ENCODE data around the gene CLP1.
A peak's percentile ranks its signal among the peaks of the same experiment; 100 is the strongest.
"Not testable (repeated sequence)": the region's sequence is repeated elsewhere in the genome, so short reads cannot be mapped to it uniquely, and the experiment has no call there.

The CLP1 gene

GRCh38 chr11:57651408-57651807 is 6.2 kb upstream of the CLP1 start:
- no peak overlapping the region for H3K9ac ChIP-seq (ENCODE audit: low read length)
- no peak overlapping the region for H2BK120ac ChIP-seq (ENCODE audit: low read depth, low read length)
- DNase-seq = no peak
- H4K5ac ChIP-seq (ENCODE audit: low read length) = no peak overlapping the region
- no peak overlapping the region for H4K8ac ChIP-seq (ENCODE audit: low read depth, low read length)
- H3K4me3 ChIP-seq (ENCODE audit: low read length) = no peak overlapping the region
- H3K27ac ChIP-seq (ENCODE audit: low read depth, low read length) = no peak overlapping the region
- H3K79me1 ChIP-seq (ENCODE audit: low read length) = no peaks in the 10 kb centered on the region
- no CpG with 5 or more reads among the region's 7 CpGs for WGBS (ENCODE audit: extremely low coverage, insufficient coverage, low lambda C conversion rate)
- H3K18ac ChIP-seq (ENCODE audit: low read length) = no peak overlapping the region
- no peak overlapping the region for H3K23ac ChIP-seq (ENCODE audit: low read length)
- H3K56ac ChIP-seq (ENCODE audit: low read length) = no peak overlapping the region
- H3K27me3 ChIP-seq (ENCODE audit: insufficient read depth, low read length, poor library complexity) = no peaks in the 10 kb centered on the region
- no peaks in the 10 kb centered on the region for H3K36me3 ChIP-seq (ENCODE audit: control insufficient read depth, insufficient read depth, low read length)
- H3K4ac ChIP-seq (ENCODE audit: low read depth, low read length) = no peak overlapping the region
- H3K79me2 ChIP-seq (ENCODE audit: control insufficient read depth, insufficient read depth, low read length) = no peaks in the 10 kb centered on the region
- H2AK5ac ChIP-seq (ENCODE audit: low read length) = no peak overlapping the region
- peaks cover 14% of the 10 kb centered on the region for H3K4me1 ChIP-seq (ENCODE audit: control insufficient read depth, low read depth, low read length)
- no peak overlapping the region for H3K4me2 ChIP-seq (ENCODE audit: low read length)
- no peak overlapping the region for H2BK5ac ChIP-seq (ENCODE audit: low read length)
- no peak overlapping the region for H2BK15ac ChIP-seq (replicated peaks; ENCODE audit: low read depth)

GRCh38 chr11:57652230-57652629 is 5.3 kb upstream of the CLP1 start:
- not testable (repeated sequence) for H2BK15ac ChIP-seq (replicated peaks; ENCODE audit: low read depth); DNase-seq
- WGBS (ENCODE audit: extremely low coverage, insufficient coverage, low lambda C conversion rate) = no CpG with 5 or more reads among the region's 14 CpGs

GRCh38 chr11:57652662-57653061 is 4.9 kb upstream of the CLP1 start:
- no peak overlapping the region for H3K9ac ChIP-seq (ENCODE audit: low read length)
- no peak overlapping the region for H2BK15ac ChIP-seq (replicated peaks; ENCODE audit: low read depth)
- H3K4me2 ChIP-seq (ENCODE audit: low read length) = no peak overlapping the region
- no peak for DNase-seq
- WGBS (ENCODE audit: extremely low coverage, insufficient coverage, low lambda C conversion rate) = no CpG with 5 or more reads among the region's 3 CpGs
- H3K79me1 ChIP-seq (ENCODE audit: low read length) = peaks cover under 1% of the 10 kb centered on the region
- no peak overlapping the region for H3K23ac ChIP-seq (ENCODE audit: low read length)
- no peak overlapping the region for H4K5ac ChIP-seq (ENCODE audit: low read length)
- no peak overlapping the region for H3K27ac ChIP-seq (ENCODE audit: low read depth, low read length)
- no peak overlapping the region for H3K4me3 ChIP-seq (ENCODE audit: low read length)
- H2AK5ac ChIP-seq (ENCODE audit: low read length) = no peak overlapping the region
- no peak overlapping the region for H4K8ac ChIP-seq (ENCODE audit: low read depth, low read length)
- H2BK5ac ChIP-seq (ENCODE audit: low read length) = no peak overlapping the region
- no peak overlapping the region for H3K18ac ChIP-seq (ENCODE audit: low read length)
- H3K4ac ChIP-seq (ENCODE audit: low read depth, low read length) = no peak overlapping the region
- H3K4me1 ChIP-seq (ENCODE audit: control insufficient read depth, low read depth, low read length) = peaks cover 14% of the 10 kb centered on the region
- no peaks in the 10 kb centered on the region for H3K36me3 ChIP-seq (ENCODE audit: control insufficient read depth, insufficient read depth, low read length)
- no peak overlapping the region for H2BK120ac ChIP-seq (ENCODE audit: low read depth, low read length)
- no peak overlapping the region for H3K56ac ChIP-seq (ENCODE audit: low read length)
- H3K79me2 ChIP-seq (ENCODE audit: control insufficient read depth, insufficient read depth, low read length) = peaks cover under 1% of the 10 kb centered on the region
- no peaks in the 10 kb centered on the region for H3K27me3 ChIP-seq (ENCODE audit: insufficient read depth, low read length, poor library complexity)

More at GRCh38 chr11:57652230-57652629, 5.3 kb upstream of the CLP1 start:
- not testable (repeated sequence) for H3K9ac ChIP-seq (ENCODE audit: low read length); H3K36me3 ChIP-seq (ENCODE audit: control insufficient read depth, insufficient read depth, low read length); H3K27me3 ChIP-seq (ENCODE audit: insufficient read depth, low read length, poor library complexity); H3K18ac ChIP-seq (ENCODE audit: low read length); H4K5ac ChIP-seq (ENCODE audit: low read length); H4K8ac ChIP-seq (ENCODE audit: low read depth, low read length); H3K23ac ChIP-seq (ENCODE audit: low read length); H3K56ac ChIP-seq (ENCODE audit: low read length); H3K4me2 ChIP-seq (ENCODE audit: low read length); H3K4me3 ChIP-seq (ENCODE audit: low read length); H2BK120ac ChIP-seq (ENCODE audit: low read depth, low read length); H2AK5ac ChIP-seq (ENCODE audit: low read length); H2BK5ac ChIP-seq (ENCODE audit: low read length); H3K79me1 ChIP-seq (ENCODE audit: low read length); H3K4ac ChIP-seq (ENCODE audit: low read depth, low read length); H3K79me2 ChIP-seq (ENCODE audit: control insufficient read depth, insufficient read depth, low read length); H3K27ac ChIP-seq (ENCODE audit: low read depth, low read length)
- H3K4me1 ChIP-seq (ENCODE audit: control insufficient read depth, low read depth, low read length) = peaks cover 14% of the 10 kb centered on the region

DNA sequence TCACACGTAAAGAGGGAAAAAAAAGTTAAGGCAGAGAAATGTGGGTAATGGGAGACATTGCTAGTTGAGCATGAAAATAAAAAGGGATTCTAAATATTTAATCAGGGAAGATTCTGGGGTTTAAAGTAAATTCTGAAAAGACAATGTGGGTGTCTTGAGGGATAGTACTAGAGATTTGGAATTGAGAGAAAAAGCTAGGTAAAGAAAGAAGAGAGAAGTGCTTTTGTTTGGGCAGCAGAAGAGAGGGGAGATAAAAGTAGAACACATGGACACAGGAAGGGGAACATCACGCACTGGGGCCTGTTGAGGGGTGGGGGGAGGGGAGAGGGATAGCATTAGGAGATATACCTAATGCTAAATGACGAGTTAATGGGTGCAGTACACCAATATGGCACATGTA is 4.4 kb upstream of the CLP1 start:
- H3K27me3 ChIP-seq (ENCODE audit: insufficient read depth, low read length, poor library complexity) = no peaks in the 10 kb centered on the region
- H3K27ac ChIP-seq (ENCODE audit: low read depth, low read length) = no peak overlapping the region
- no peak overlapping the region for H3K4me2 ChIP-seq (ENCODE audit: low read length)
- peaks cover 5% of the 10 kb centered on the region for H3K79me1 ChIP-seq (ENCODE audit: low read length)
- H3K4ac ChIP-seq (ENCODE audit: low read depth, low read length) = no peak overlapping the region
- no peak overlapping the region for H3K4me3 ChIP-seq (ENCODE audit: low read length)
- no peak overlapping the region for H3K18ac ChIP-seq (ENCODE audit: low read length)
- H2BK15ac ChIP-seq (replicated peaks; ENCODE audit: low read depth) = no peak overlapping the region
- H3K36me3 ChIP-seq (ENCODE audit: control insufficient read depth, insufficient read depth, low read length) = no peaks in the 10 kb centered on the region
- no peak overlapping the region for H2AK5ac ChIP-seq (ENCODE audit: low read length)
- no peak overlapping the region for H2BK120ac ChIP-seq (ENCODE audit: low read depth, low read length)
- H3K9ac ChIP-seq (ENCODE audit: low read length) = no peak overlapping the region
- no peak overlapping the region for H3K23ac ChIP-seq (ENCODE audit: low read length)
- H4K5ac ChIP-seq (ENCODE audit: low read length) = no peak overlapping the region
- H2BK5ac ChIP-seq (ENCODE audit: low read length) = no peak overlapping the region
- no peak for DNase-seq
- no CpG with 5 or more reads among the region's 3 CpGs for WGBS (ENCODE audit: extremely low coverage, insufficient coverage, low lambda C conversion rate)
- peaks cover 5% of the 10 kb centered on the region for H3K79me2 ChIP-seq (ENCODE audit: control insufficient read depth, insufficient read depth, low read length)
- H3K4me1 ChIP-seq (ENCODE audit: control insufficient read depth, low read depth, low read length) = peaks cover 11% of the 10 kb centered on the region
- no peak overlapping the region for H4K8ac ChIP-seq (ENCODE audit: low read depth, low read length)
- H3K56ac ChIP-seq (ENCODE audit: low read length) = no peak overlapping the region

- H3K18ac ChIP-seq (ENCODE audit: low read length) = no peak overlapping the region
Measured at GRCh38 chr11:57656885-57657193, 723 bp upstream of the CLP1 start.

GRCh38 chr11:57658023-57658361 is 430 bp downstream of the CLP1 start:
- Histone ChIP-seq H3K56ac (ENCODE audit: low read length) (peak overlapping the region; percentile 89), H3K27ac (ENCODE audit: low read depth, low read length) (no peak overlapping the region), H2AK5ac (ENCODE audit: low read length) (no peak overlapping the region), H3K79me1 (ENCODE audit: low read length) (peaks cover 12% of the 10 kb centered on the region), H4K8ac (ENCODE audit: low read depth, low read length) (no peak overlapping the region), H3K4ac (ENCODE audit: low read depth, low read length) (no peak overlapping the region), H3K4me2 (ENCODE audit: low read length) (peak overlapping the region; percentile 99), H4K5ac (ENCODE audit: low read length) (no peak overlapping the region), H3K79me2 (ENCODE audit: control insufficient read depth, insufficient read depth, low read length) (peaks cover 14% of the 10 kb centered on the region), H2BK15ac (replicated peaks; ENCODE audit: low read depth) (no peak overlapping the region), H3K23ac (ENCODE audit: low read length) (no peak overlapping the region), H3K9ac (ENCODE audit: low read length) (peak overlapping the region; percentile 89), H2BK5ac (ENCODE audit: low read length) (no peak overlapping the region), H3K36me3 (ENCODE audit: control insufficient read depth, insufficient read depth, low read length) (peaks cover 2% of the 10 kb centered on the region), H3K4me1 (ENCODE audit: control insufficient read depth, low read depth, low read length) (no peaks in the 10 kb centered on the region), H3K4me3 (ENCODE audit: low read length) (peak overlapping the region; percentile 94), H2BK120ac (ENCODE audit: low read depth, low read length) (no peak overlapping the region), H3K18ac (ENCODE audit: low read length) (no peak overlapping the region), H3K27me3 (ENCODE audit: insufficient read depth, low read length, poor library complexity) (no peaks in the 10 kb centered on the region)
- no peak for DNase-seq
- no CpG with 5 or more reads among the region's 8 CpGs for WGBS (ENCODE audit: extremely low coverage, insufficient coverage, low lambda C conversion rate)

More at GRCh38 chr11:57656885-57657193, 723 bp upstream of the CLP1 start:
- Histone ChIP-seq H2BK5ac (ENCODE audit: low read length) (no peak overlapping the region), H3K23ac (ENCODE audit: low read length) (no peak overlapping the region), H3K4me2 (ENCODE audit: low read length) (no peak overlapping the region), H3K9ac (ENCODE audit: low read length) (no peak overlapping the region), H4K8ac (ENCODE audit: low read depth, low read length) (no peak overlapping the region), H4K5ac (ENCODE audit: low read length) (no peak overlapping the region), H3K79me1 (ENCODE audit: low read length) (peaks cover 12% of the 10 kb centered on the region), H3K4ac (ENCODE audit: low read depth, low read length) (no peak overlapping the region), H3K36me3 (ENCODE audit: control insufficient read depth, insufficient read depth, low read length) (peaks cover 2% of the 10 kb centered on the region), H3K4me3 (ENCODE audit: low read length) (no peak overlapping the region), H2BK120ac (ENCODE audit: low read depth, low read length) (no peak overlapping the region), H3K4me1 (ENCODE audit: control insufficient read depth, low read depth, low read length) (no peaks in the 10 kb centered on the region), H3K56ac (ENCODE audit: low read length) (no peak overlapping the region), H3K27ac (ENCODE audit: low read depth, low read length) (no peak overlapping the region), H3K79me2 (ENCODE audit: control insufficient read depth, insufficient read depth, low read length) (peaks cover 14% of the 10 kb centered on the region), H2AK5ac (ENCODE audit: low read length) (no peak overlapping the region), H2BK15ac (replicated peaks; ENCODE audit: low read depth) (no peak overlapping the region), H3K27me3 (ENCODE audit: insufficient read depth, low read length, poor library complexity) (no peaks in the 10 kb centered on the region)
- WGBS (ENCODE audit: extremely low coverage, insufficient coverage, low lambda C conversion rate) = no CpG with 5 or more reads among the region's 5 CpGs
- no peak for DNase-seq

Data from mesendoderm (in vitro differentiated cells).